GM10266 (cell line): ENCODE results near the gene HACD2.

Source experiments
- DNase-seq: peaks from one replicate; pipeline ENCODE4 v3.0.0; 2012; ENCODE audit errors: extremely low spot score
- TF ChIP-seq, protein P1 (sequence below): IDR thresholded peaks from 2 replicates; pipeline ENCODE4 v1.5.1; 2012; ENCODE audit warnings: mild to moderate bottlenecking, low read depth; ENCODE audit not compliant: control insufficient read depth, insufficient read depth; ENCODE audit errors: missing control alignments

The HACD2 gene

GRCh38 chr3:123471106-123471505, 113.7 kb downstream of the HACD2 start:
- TF ChIP-seq, protein P1, sequence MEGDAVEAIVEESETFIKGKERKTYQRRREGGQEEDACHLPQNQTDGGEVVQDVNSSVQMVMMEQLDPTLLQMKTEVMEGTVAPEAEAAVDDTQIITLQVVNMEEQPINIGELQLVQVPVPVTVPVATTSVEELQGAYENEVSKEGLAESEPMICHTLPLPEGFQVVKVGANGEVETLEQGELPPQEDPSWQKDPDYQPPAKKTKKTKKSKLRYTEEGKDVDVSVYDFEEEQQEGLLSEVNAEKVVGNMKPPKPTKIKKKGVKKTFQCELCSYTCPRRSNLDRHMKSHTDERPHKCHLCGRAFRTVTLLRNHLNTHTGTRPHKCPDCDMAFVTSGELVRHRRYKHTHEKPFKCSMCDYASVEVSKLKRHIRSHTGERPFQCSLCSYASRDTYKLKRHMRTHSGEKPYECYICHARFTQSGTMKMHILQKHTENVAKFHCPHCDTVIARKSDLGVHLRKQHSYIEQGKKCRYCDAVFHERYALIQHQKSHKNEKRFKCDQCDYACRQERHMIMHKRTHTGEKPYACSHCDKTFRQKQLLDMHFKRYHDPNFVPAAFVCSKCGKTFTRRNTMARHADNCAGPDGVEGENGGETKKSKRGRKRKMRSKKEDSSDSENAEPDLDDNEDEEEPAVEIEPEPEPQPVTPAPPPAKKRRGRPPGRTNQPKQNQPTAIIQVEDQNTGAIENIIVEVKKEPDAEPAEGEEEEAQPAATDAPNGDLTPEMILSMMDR: no peak

DNA sequence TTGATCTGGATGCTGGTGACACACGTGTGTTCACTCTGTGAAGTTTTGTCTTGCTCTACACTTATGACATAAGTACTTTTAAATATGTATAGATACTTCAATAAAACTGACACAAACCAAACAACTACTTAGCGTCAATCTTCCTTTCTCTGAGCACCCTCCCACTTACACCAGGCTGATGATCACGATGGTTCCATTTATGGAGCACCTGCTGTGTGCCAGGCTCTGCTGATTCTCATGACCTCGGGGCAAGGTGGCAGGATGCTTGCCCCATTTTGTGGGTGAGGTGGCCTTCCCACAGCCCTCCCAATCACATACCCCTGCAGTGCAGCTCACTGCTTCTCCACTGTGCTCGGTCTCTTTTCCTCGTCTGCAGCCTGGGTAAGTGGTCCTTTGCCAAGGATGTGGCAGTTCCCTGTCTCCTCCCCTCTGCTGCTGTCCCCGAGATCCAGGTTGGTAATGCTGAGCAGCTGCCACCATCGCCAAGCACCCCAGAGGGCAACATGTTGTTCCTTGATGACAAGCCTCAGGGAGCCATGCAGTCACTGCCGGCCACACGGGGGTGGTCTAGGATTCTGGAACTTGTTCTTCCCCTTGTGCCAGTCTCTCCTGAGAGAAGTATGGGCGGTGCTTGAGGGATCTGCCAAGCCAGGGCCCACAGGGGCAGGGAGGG, 115.4 kb downstream of the HACD2 start:
- no peak for DNase-seq
- TF ChIP-seq, protein P1: no peak

More at GRCh38 chr3:123471106-123471505, 113.7 kb downstream of the HACD2 start:
- DNase-seq: no peak

GRCh38 chr3:123467046-123467445, 117.8 kb downstream of the HACD2 start:
- no peak for DNase-seq
- TF ChIP-seq, protein P1: no peak

- no peak for DNase-seq
- TF ChIP-seq, protein P1: no peak
Observed at GRCh38 chr3:123464211-123464610, 120.6 kb downstream of the HACD2 start.

DNA sequence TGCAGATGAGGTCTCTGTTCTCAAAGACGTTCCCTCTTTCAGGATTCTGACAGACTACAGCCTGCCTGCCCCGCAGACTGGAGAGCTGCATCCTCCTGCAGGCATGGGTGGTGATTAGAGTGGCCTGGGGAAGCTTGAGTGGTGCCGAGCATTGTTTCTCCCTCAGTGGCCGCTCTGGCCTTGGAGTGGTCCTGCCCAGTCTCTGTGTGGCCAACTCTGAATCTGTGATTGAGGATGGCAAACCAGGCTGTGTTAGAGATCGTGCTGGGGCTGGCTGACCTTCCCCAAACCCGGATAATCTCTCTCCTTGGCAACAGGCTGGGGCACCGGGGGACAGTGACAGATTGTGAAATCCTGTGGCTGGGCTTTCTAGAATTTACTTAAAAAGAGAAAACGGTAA, 125.0 kb downstream of the HACD2 start:
- DNase-seq: no peak
- TF ChIP-seq, protein P1: no peak

- no peak for DNase-seq
- TF ChIP-seq, protein P1: no peak
Observed at GRCh38 chr3:123458255-123458654, 126.6 kb downstream of the HACD2 start.

- TF ChIP-seq, protein P1: no peak
- DNase-seq: no peak
Observed at GRCh38 chr3:123457841-123458240, 127.0 kb downstream of the HACD2 start.
